ENCODE results near the gene SHFL.

GRCh38 chr19:10044390-10044789 lies 41.7 kb upstream of the SHFL start:
- TF ChIP-seq CTCF (conservative IDR thresholded peaks at IDR 0.05; ENCODE audit: low read length) (no peak), EZH2phosphoT487 (IDR thresholded peaks at IDR 0.05; ENCODE audit: borderline replicate concordance, low read depth, low read length) (no peak)
